IMR-90 (cell line): ENCODE measurements around the gene RNF11. TPM values are rescaled to one million over a fixed set of nuclear protein-coding genes. Genes with fewer than 3 reads are reported as not detected.

Source experiments
- ATAC-seq: fragments of 200-7000 bp; cut with Tn5 transposase; 2 replicates; pipeline ENCODE4 v1.9.1; 2020; ENCODE audit warnings: low read depth, mild to moderate bottlenecking, moderate library complexity
- BruUV-seq: library from RNA; stranded (reverse); fragments of 400-500 nt; replicated peaks from 2 replicates; lab custom pipeline; 2021; lab: Mats Ljungman, UMichigan
- CTCF ChIA-PET: fragments of 300-600 bp; formaldehyde crosslinking; extraction: SDS; loops from one replicate; lab custom pipeline; 2021; ENCODE audit warnings: antibody characterized with exemption; lab: Yijun Ruan, JAX
- POLR2A ChIA-PET: fragments of 300-600 bp; sonication (Branson Sonifier 250); formaldehyde crosslinking; loops from one replicate; lab custom pipeline; 2022; ENCODE audit warnings: antibody characterized with exemption; ENCODE audit not compliant: unreplicated experiment; lab: Charles Lee
- DNase-seq: peaks from one replicate; pipeline ENCODE4 v3.0.0; 2013
- H2AFZ ChIP-seq: replicated peaks from 2 replicates; pipeline ENCODE3; 2013; ENCODE audit warnings: low read length, mild to moderate bottlenecking; ENCODE audit not compliant: poor library complexity
- H2AK5ac ChIP-seq: 2 replicates; pipeline ENCODE4 v1.6.1; 2013; ENCODE audit warnings: low read depth, low read length, inconsistent platforms
- H2AK9ac ChIP-seq: replicated peaks from 2 replicates; pipeline ENCODE3; 2013; ENCODE audit warnings: mild to moderate bottlenecking, low read depth, low read length, moderate library complexity; ENCODE audit not compliant: poor library complexity
- H2BK120ac ChIP-seq: 2 replicates; pipeline ENCODE4 v1.6.1; 2013; ENCODE audit warnings: low read depth, low read length, inconsistent platforms
- H2BK15ac ChIP-seq: 3 replicates; pipeline ENCODE4 v1.6.1; 2013; ENCODE audit warnings: low read depth, low read length, inconsistent platforms
- H2BK20ac ChIP-seq: 2 replicates; pipeline ENCODE4 v1.6.1; 2013; ENCODE audit warnings: low read depth, mild to moderate bottlenecking, inconsistent platforms, low read length, moderate library complexity
- H2BK5ac ChIP-seq: 2 replicates; pipeline ENCODE4 v1.6.1; 2013; ENCODE audit warnings: mild to moderate bottlenecking, low read depth, low read length, inconsistent platforms; ENCODE audit not compliant: poor library complexity, severe bottlenecking
- H3K14ac ChIP-seq: replicated peaks from 2 replicates; pipeline ENCODE4 v1.6.1; 2013; ENCODE audit warnings: low read depth, low read length, inconsistent platforms
- H3K18ac ChIP-seq: 2 replicates; pipeline ENCODE4 v1.6.1; 2013; ENCODE audit warnings: low read depth, low read length, control low read depth
- H3K23ac ChIP-seq: 2 replicates; pipeline ENCODE4 v1.6.1; 2013; ENCODE audit warnings: low read depth, low read length, inconsistent platforms
- H3K27ac ChIP-seq: 2 replicates; pipeline ENCODE4 v1.5.1; 2013; ENCODE audit warnings: mild to moderate bottlenecking, control low read depth, low read length; ENCODE audit not compliant: insufficient read depth
- H3K27me3 ChIP-seq: 2 replicates; pipeline ENCODE4 v1.6.1; 2013; ENCODE audit warnings: low read length; ENCODE audit not compliant: control insufficient read depth, insufficient read depth
- H3K36me3 ChIP-seq: 2 replicates; pipeline ENCODE4 v1.6.1; 2013; ENCODE audit warnings: low read length, mixed read lengths; ENCODE audit not compliant: control insufficient read depth, insufficient read depth
- H3K4ac ChIP-seq: 2 replicates; pipeline ENCODE4 v1.6.1; 2013; ENCODE audit warnings: low read depth, low read length, inconsistent platforms
- H3K4me1 ChIP-seq: 2 replicates; pipeline ENCODE4 v1.6.1; 2013; ENCODE audit warnings: low read length, mixed read lengths; ENCODE audit not compliant: control insufficient read depth, insufficient read depth
- H3K4me2 ChIP-seq: 2 replicates; pipeline ENCODE4 v1.6.1; 2013; ENCODE audit warnings: low read depth, mild to moderate bottlenecking, control low read depth, low read length, moderate library complexity
- H3K4me3 ChIP-seq: 2 replicates; pipeline ENCODE4 v1.5.1; 2013; ENCODE audit warnings: low read depth, mild to moderate bottlenecking, control low read depth, low read length, moderate library complexity; ENCODE audit not compliant: insufficient read depth
- H3K56ac ChIP-seq: 2 replicates; pipeline ENCODE4 v1.6.1; 2013; ENCODE audit warnings: low read length, inconsistent platforms; ENCODE audit not compliant: insufficient read depth; ENCODE audit errors: extremely low read depth
- H3K79me1 ChIP-seq, 2 experiments: 2 replicates each; pipeline ENCODE4 v1.6.1; 2013; ENCODE audit warnings: low read length in 2 of 2, inconsistent platforms in 1 of 2, low read depth in 1 of 2
- H3K9ac ChIP-seq: 2 replicates; pipeline ENCODE4 v1.6.1; 2013; ENCODE audit warnings: low read depth, low read length, control low read depth
- H3K9me1 ChIP-seq: 2 replicates; pipeline ENCODE4 v1.6.1; 2013; ENCODE audit warnings: low read length, inconsistent platforms; ENCODE audit not compliant: insufficient read depth
- H3K9me3 ChIP-seq: 2 replicates; pipeline ENCODE4 v1.6.1; 2013; ENCODE audit warnings: low read length; ENCODE audit not compliant: control insufficient read depth, insufficient read depth
- H4K20me1 ChIP-seq: 2 replicates; pipeline ENCODE4 v1.6.1; 2013; ENCODE audit warnings: low read length, inconsistent platforms; ENCODE audit not compliant: insufficient read depth
- H4K5ac ChIP-seq: 2 replicates; pipeline ENCODE4 v1.6.1; 2013; ENCODE audit warnings: mild to moderate bottlenecking, low read depth, low read length, control low read depth
- H4K8ac ChIP-seq, 2 experiments: 2 replicates each; pipeline ENCODE4 v1.6.1; 2013; ENCODE audit warnings: low read depth in 2 of 2, low read length in 2 of 2, control low read depth in 1 of 2, inconsistent platforms in 1 of 2
- H4K91ac ChIP-seq: 2 replicates; pipeline ENCODE4 v1.6.1; 2013; ENCODE audit warnings: low read depth, low read length, inconsistent platforms; ENCODE audit not compliant: insufficient read depth
- CEBPB ChIP-seq: IDR thresholded peaks from 2 replicates; pipeline ENCODE4 v1.6.1; 2012; ENCODE audit warnings: low read depth, low read length, improper control_type of control experiment
- ELK1 ChIP-seq: fragments of 150-350 bp; IDR thresholded peaks from 2 replicates; pipeline ENCODE4 v1.6.1; 2016; ENCODE audit warnings: low read depth, mild to moderate bottlenecking, low read length, moderate library complexity, borderline replicate concordance
- RFX5 ChIP-seq: IDR thresholded peaks from 2 replicates; pipeline ENCODE4 v1.8.0; 2012; ENCODE audit warnings: low read depth, mild to moderate bottlenecking, low read length, moderate library complexity
- WGBS, 2 experiments: methylation state at CpG; one replicate each; pipeline versions ENCODE4 v1.1.5 to v1.1.7; 2013; ENCODE audit warnings: missing lambda C conversion rate in 2 of 2; ENCODE audit not compliant: insufficient read length in 1 of 2; ENCODE audit errors: extremely low coverage in 2 of 2; 5-methylcytosine and 5-hydroxymethylcytosine counted together
- dilution Hi-C: fragments of 300-500 bp; cut with HindIII; formaldehyde crosslinking; loops from one replicate; pipeline ENCODE4 v1.14.3; 2018; ENCODE audit warnings: low sequenced_read_pairs; ENCODE audit not compliant: unreplicated experiment
- in situ Hi-C: fragments of 300-500 bp; cut with MboI; formaldehyde crosslinking; loops from 3 replicates; pipeline ENCODE4 v1.14.3; 2019; ENCODE audit warnings: low sequenced_read_pairs, inconsistent platforms, mixed read lengths
- intact Hi-C: fragments of 100-400 bp; cut with micrococcal nuclease; formaldehyde crosslinking; loops from 2 replicates; pipeline ENCODE4 v1.10.0; 2022
- polyA plus RNA-seq, 3 experiments: library from polyadenylated mRNA; depleted of rRNA; stranded (reverse); fragments of >200 nt; gene quantifications; 2 replicates each; pipeline ENCODE4 v1.2.3, GENCODE V29; 2012; ENCODE audit warnings: low replicate concordance in 1 of 3
- total RNA-seq: library from RNA; depleted of rRNA; stranded (reverse); fragments of >200 nt; gene quantifications from 2 replicates; pipeline ENCODE4 v1.2.3, GENCODE V29; 2012

RNF11 gene
- total and polyA plus RNA-seq, 2 of the 4 experiments (the other 2 are of a cell fraction) = 63.3 to 64.1 TPM

GRCh38 chr1:51289676-51290488, 53.8 kb downstream of the RNF11 start:
- in situ Hi-C loops (loop anchor here (10.0 kb wide), 1 partner anchor 365 kb away; no protein-coding TSS in a partner anchor), intact Hi-C loops (loop anchor here (10.0 kb wide), 1 partner anchor 315 kb away; the partner anchor contains the start of gene CDKN2C), dilution Hi-C loops (no loop called here)
- Histone ChIP-seq H3K27me3 (no peaks in the 10 kb centered on the region), H2AFZ (no peak overlapping the region), H4K5ac (no peak overlapping the region), H3K14ac (no peak overlapping the region), H4K20me1 (no peaks in the 10 kb centered on the region), H2AK5ac (no peak overlapping the region), H3K9me3 (no peaks in the 10 kb centered on the region), H2BK20ac (no peak overlapping the region), H3K9me1 (no peaks in the 10 kb centered on the region; the same call in 1 of the 2 replicates), H3K18ac (no peak overlapping the region), H4K8ac (no peak overlapping the region), H3K56ac (no peak overlapping the region), H4K91ac (no peak overlapping the region), H3K4me2 (no peak overlapping the region), H3K9ac (no peak overlapping the region), H3K36me3 (peaks cover 5% of the 10 kb centered on the region), H3K4me3 (no peak overlapping the region), H3K4ac (no peak overlapping the region), H2BK5ac (no peak overlapping the region), H3K79me1 (no peaks in the 10 kb centered on the region), H2BK120ac (no peak overlapping the region), H3K27ac (no peak overlapping the region), H2BK15ac (no peak overlapping the region), H2AK9ac (no peak overlapping the region), H3K23ac (no peak overlapping the region), H3K4me1 (no peaks in the 10 kb centered on the region)
- BruUV-seq = no TSS peak
- no peak for DNase-seq
- TF ChIP-seq ELK1 (no peak), RFX5 (no peak), CEBPB (no peak)
- WGBS, 2 experiments = 80% methylated on average over 3 of the region's 8 CpGs; no CpG with 5 or more reads in 1 of the 2 experiments
- CTCF ChIA-PET = no interaction called here
- ATAC-seq = no peak
- POLR2A ChIA-PET = no interaction called here
